NCI-H1092 (cell line): Measurements from ENCODE around the gene RASGRP2.

Source experiments
- DNase-seq: peaks from one replicate; lab custom pipeline; 2025; lab: John Stamatoyannopoulos, UW

Gene RASGRP2

DNA sequence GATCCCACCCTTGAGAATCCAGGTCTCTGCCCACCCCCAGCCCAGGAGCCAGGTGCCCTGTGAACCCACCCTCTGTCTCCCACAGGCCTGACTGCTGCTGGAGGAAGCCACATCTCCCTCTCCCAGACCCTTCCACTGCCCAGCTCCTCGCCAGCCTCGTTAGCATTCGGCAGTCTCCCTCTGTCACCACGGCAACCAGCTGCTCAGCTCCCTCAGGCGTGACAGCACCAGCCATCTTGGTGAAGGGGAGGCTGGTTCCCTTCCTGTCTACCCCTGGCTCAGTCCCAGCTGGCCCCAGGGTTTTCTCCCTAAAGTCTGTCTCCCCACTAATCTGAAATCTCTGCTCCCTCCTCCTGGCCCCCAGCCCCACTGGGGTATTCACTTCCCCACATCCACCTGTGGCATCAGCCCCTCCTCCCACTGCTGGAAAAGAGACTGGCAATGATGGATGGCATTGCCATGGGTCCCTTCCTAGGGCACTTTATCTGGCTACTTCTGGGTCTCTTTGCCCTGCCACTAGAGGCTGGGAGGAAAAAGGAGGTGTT lies 49.0 kb downstream of the RASGRP2 start:
- DNase-seq, result peak; percentile 92

DNA sequence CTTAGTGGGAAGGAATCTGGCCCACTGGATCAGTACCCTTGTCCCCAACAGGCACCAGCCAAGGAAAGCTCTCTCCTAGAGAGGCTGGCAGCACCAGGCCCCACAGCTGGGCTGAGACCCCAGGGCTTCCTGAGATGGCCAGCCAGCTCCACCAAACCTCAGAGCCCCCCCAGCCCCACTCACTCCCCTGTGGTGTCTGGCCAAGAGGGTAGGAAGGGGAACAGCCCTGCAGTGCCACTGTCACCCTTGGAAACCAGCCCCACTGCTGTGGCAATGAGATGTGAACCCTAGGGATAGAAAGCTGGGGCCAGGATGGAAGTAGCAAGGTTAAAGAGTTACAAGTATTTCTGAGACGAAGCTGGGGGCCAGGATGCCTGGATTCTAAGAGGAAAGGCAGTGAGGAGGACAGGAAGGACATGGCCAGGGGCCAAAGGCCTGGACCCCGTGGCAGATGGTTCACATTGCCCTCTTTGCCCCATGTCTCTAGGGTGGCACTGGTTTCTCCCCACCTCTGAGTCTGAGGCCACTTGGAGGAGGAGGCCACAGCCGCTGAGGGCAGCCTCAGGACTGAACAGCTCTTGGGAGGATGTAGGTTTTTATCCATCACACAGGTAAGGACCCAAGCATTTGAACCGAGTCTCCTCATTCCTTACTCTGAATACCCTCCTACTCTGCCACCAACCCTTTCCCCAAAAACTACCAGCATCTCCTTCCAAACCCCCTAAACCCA lies 49.8 kb downstream of the RASGRP2 start:
- peak; percentile 14 for DNase-seq

DNA sequence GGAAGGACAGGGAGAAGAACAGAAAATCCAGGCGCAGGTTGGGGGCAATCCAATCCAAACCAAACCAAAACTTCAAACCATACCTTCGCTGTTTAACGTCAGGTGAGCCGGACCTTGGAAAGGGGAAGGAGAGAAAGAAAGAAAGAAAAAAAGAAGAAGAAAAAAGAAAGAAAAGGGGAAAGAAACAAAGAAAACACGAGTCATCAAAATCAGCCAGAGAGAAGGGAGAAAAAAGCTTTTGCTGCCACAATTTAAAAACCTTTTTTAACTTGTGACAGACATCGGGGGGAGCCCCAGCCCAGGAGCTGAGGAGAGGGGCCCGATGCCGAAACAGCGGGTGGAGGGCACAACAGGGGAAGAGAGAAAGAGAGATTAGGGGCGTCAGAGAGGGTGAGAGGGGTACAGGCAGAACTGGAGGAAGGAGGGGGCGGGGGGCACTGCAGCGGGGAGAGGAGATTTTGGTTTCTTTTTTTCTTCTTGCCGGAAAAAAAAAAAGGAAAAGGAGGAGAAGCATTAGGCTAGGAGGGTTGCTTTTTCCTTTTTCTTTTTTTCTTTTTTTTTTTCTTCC lies 51.1 kb downstream of the RASGRP2 start:
- no peak for DNase-seq

DNA sequence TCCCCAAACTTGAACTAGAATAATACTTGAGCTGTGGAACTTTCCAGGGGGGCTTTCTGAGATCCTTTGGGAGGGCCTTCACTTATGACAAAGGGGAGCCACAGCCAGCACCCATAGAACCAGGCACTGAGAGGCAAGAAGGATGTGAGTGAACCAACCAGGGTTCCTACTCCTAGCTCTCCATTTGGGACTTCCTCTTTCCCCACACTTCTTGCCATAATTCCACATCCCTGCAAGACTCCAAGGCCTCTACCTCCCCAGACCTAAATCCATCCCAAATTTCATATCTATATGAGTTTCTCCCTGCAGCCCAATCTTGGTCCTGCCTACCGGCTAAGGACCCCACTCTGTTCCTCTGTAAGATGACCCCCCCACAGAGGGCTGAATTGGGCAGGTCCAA lies 52.4 kb downstream of the RASGRP2 start:
- no peak for DNase-seq

DNA sequence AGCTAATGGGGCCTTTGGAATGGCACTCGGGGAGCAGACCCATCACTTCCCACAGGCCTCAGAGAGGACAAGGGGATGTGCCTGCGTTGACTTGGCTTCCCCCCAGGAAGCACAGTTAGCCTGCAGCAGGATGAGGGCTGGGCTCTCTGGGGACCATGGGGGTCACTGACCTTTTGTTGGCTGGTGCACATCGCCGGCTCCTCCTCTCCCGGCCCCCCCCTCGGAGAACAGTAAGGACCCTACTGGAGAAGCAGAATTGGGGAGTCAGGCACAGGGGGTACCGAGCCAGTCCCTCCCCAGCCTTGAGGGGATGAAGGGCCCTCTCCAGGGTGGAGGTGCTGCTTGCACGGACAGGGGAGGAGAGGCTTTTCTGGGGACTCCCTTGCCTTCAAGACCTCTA lies 53.7 kb downstream of the RASGRP2 start:
- no peak for DNase-seq

DNA sequence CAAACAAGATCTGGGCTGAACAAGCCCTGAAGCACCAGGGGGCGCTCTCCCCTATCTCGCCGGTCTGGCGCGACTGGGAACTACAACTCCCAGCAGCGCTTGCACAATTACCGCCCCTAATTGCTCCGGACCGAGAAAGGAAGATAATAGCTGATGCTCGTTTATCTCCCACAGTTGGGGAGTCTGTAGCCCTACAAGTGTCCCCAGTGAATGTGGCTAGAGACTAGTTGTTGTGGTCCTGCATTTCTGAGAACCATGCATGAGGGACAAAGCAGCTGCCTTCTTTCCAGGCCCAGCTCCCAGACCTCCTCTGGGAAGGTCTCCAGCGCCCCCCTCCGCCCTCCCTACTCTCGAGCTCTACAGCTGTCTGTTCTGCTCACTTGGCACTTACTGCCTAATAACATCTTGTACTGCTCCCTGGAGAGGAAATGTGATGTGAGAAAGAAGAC lies 55.4 kb downstream of the RASGRP2 start:
- peak; percentile 89 for DNase-seq

DNA sequence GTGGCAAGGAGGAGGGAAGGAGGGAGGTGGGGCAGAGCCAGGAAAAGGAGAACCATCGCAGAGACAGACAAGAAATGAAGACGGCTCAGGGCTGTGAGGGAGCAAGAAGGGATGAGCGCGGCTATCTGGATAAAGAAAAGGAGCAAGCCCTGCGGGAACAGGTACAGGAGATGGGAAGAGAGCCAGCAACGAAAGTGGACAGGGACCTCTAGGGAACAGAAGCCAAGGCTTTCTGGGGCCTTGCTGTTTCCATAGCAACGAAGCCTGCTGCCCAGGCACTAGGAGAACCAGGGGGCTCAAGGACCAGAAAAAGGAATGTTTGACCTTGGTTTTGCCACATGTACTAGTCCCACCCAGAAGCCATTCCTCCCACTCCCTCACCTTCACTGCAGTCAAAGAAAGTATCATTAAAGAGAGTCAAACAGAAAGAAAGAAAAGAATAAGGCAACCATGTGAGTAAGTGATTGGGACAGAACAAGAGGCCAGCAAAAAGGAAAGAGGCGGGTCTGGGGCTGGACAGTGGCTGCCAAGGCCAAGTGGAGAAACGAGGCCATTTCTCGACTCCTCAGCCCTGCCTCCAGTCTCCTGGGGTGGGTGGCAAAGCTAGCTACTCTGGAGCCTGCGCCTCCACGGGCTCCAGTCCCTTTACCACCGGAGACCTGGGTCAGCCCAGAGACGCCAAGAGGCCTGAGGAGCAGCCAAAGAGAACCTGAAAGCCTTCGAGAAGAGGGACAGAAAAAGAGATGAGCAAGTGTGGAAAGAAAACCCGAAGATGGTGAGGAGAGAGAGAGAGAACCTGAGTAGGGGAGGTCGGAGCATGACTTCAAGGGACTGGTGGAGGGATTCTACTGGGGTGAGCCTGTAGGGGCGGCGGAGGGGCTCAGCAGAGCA lies 56.1 kb downstream of the RASGRP2 start:
- peak; percentile 3 for DNase-seq

DNA sequence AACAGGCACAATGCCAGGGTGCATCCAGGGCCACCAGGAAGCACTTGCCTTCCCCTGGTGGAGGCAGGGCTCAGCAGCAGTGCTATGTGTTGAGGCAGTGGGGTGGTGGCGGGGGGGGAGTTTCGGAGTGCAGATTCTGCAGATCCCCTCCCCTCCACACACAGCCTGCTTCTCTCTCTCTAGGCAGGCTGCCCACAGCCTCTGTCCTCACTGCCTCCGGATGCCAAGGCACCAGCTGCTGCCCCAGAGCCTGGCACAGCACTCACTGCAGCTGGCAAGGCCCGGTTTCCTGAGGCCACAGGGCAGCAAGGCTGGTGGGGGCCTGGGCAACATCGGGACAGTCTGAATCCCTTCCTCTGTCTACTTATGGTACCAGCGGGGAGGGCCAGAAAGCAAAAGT lies 56.7 kb downstream of the RASGRP2 start:
- peak; percentile 52 for DNase-seq

DNA sequence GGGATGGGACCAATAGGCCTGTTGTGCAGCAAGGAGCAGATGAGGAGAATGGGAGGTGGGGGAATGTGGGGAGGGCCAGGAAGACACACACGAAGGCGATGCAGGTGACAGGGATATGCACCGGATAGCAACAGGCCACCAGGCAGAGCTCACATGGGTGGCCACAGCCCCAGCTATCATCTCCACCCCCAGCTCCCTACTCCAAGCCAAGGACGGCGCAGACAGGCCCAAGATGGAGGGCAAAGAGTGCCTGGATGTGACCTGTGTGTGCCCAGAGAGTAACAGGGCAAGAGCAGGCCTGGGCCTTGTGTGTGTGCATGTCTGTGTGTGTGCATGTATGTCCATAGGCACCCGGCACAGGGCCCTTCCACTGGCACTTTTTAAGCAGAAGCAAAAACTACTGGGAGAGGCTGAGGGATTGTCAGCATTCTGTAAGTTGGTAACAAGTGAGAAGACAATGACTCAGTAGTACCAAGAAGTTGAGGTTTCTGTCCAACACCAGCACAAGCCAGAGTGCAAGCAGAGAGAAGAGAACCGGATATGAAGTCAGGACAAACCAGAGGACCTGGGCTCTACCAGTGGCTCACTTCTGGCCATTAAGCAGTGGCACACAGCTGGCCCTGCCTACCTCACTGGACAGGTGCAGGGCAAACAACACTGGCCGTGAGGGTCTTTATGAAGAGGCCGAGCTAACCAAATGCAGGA lies 57.3 kb downstream of the RASGRP2 start:
- DNase-seq, result no peak

DNA sequence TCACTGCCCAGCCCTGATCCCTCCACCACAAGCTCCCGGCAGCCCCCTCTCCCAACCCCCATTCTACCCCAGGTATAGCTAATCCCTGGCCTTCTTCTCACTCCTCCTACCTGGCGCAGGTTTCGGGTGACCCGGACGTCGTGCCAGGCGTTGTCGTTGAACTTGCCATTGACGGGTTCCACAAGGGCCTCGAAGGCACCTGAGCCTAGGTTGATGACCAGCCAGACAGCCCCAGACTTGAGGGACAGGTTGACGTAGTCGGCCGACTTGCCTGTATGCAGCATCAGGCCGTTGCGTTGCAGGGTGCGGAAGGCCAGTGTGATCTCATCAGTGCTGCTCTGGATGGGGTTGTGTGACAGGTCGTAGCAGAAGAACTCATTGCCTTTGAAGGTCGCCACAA lies 58.4 kb downstream of the RASGRP2 start:
- DNase-seq, result no peak

DNA sequence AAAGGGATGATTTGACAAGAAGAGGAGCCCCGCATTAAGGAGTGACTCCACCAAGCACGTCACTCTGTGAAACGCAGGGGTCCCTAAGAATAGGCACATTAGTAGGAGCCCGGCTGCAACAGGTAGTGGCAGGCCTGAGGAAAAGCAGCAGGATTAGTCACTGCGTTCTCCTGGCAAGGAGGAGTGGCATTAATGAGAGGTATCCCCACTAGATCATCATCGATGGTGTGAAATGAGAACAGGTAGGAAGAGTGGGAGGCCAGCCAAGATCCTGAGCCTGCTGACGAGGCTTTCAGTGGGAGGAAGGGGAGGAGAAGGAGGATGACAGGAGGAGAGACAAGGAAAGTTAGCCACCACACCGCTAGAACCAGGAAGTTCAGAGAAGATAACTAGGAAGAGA lies 59.6 kb downstream of the RASGRP2 start:
- no peak for DNase-seq

DNA sequence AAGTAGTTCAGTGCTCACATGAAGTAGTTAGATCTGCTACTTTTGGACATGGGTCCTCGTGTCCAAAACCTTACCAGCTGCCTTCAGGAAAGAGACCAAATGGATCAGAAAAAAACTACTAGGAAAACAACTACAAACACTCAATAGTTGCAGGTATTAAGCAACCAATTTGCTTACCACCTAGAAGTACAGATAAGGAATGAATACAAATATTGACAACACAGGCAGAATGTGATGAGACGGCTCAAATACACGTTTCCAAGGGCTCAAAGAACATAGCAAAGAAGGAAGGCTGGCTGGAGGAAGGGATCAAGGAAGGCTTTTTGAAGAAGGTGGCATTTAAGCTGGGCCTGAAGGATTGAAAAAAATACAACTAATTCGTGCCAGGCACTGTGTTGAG lies 62.8 kb downstream of the RASGRP2 start:
- no peak for DNase-seq

DNA sequence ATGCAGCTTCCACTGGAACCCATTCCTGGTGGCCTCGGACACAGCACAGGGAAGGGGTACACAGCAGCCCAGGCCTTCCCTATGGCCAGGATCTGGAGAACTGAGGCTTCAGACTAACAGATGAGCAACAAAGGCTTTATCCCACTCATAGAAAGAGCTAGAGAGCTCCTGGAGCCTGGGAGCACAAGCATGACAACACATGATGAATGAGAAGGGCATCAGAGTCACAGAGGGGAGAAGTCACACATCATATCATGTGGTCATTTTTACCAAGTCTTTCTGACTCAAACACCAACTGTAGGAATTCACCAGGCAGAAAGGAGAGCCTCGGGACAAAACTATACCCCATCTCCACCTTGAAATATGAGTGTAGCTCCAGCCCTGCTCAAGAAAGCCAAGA lies 64.1 kb downstream of the RASGRP2 start:
- DNase-seq, result no peak

DNA sequence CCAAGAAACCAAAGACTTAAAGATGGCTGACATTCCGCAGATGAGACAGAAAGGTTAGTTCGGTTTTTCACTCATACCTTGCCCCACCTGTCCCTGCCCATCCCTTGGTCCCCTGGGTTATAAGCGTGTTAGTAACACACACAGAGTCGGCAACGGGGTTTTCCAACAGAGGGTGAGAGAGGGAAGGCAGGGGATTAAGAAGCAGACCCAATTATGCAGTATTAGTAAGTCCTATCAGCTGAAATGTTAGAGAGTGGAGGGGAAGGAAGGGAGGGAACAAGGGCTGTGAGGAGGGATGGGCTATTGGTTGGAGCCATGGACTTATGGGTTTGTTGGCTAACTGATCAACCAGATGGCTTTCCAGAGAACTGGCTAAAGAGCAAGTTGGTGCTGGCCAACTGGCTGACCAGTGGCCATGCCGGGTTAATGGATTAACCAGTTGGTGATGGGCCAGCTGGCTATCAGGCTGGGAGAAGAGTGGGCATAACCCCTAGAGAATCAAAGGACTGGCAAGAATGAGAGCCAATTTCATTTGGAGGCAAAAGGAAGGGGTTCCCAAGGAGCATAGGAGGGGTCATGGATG lies 66.4 kb downstream of the RASGRP2 start:
- no peak for DNase-seq
